ENCODE results near the gene KCNK15. TPM values are rescaled to one million over a fixed set of nuclear protein-coding genes. Genes with fewer than 3 reads are reported as not detected.
A peak's percentile ranks its signal among the peaks of the same experiment; 100 is the strongest.

Gene KCNK15
- total RNA-seq, 1 experiment from 2014 or later, result 0.33 TPM

- no peak overlapping the region for H3K4me2 ChIP-seq (ENCODE audit: insufficient read depth, insufficient read length, low read length)
- no peak overlapping the region for H4K91ac ChIP-seq (ENCODE audit: insufficient read length, low read depth, low read length)
- H3K79me2 ChIP-seq (ENCODE audit: insufficient read depth, low read length), result no peaks in the 10 kb centered on the region
- H3K18ac ChIP-seq (ENCODE audit: insufficient read length, low read depth, low read length), result no peak overlapping the region
- Mint-ChIP-seq H3K9me3 (no peaks in the 10 kb centered on the region), H3K27me3 (ENCODE audit: low read depth) (no peaks in the 10 kb centered on the region; the same call in 1 of the 2 replicates), H3K36me3 (ENCODE audit: insufficient read depth in 1 of 3, low read depth in 3 of 3) (no peaks in the 10 kb centered on the region), H3K4me1 (peaks cover 18 to 42% of the 10 kb centered on the region in 2 experiments), H3K27ac (peak overlapping the region in 2 of 3 experiments; percentile 22 to 54; a peak in 4 of 7 replicates), H3K4me3 (no peak overlapping the region)
- no peaks in the 10 kb centered on the region for H3K27me3 ChIP-seq (ENCODE audit: insufficient read depth, low read length)
- no peak for TF ChIP-seq CTCF (conservative IDR thresholded peaks at IDR 0.05)
- peaks cover 8% of the 10 kb centered on the region; the same call in 1 of the 2 replicates for H3K4me1 ChIP-seq (ENCODE audit: insufficient read depth, low read length)
- H3K23ac ChIP-seq (ENCODE audit: insufficient read length, low read depth, low read length), result no peak overlapping the region
- H2BK20ac ChIP-seq (ENCODE audit: low read depth, low read length, poor library complexity, severe bottlenecking), result no peak overlapping the region
- H2BK12ac ChIP-seq (ENCODE audit: insufficient read length, low read depth, low read length), result no peak overlapping the region
- H4K5ac ChIP-seq (ENCODE audit: insufficient read length, low read depth, low read length), result no peak overlapping the region
- no peak overlapping the region for H2BK120ac ChIP-seq (ENCODE audit: low read depth, low read length, poor library complexity, severe bottlenecking)
- no peak overlapping the region for H2AFZ ChIP-seq (ENCODE audit: low read length)
- H4K20me1 ChIP-seq (ENCODE audit: control insufficient read depth, insufficient read depth, insufficient read length), result no peaks in the 10 kb centered on the region
- H3K27ac ChIP-seq (ENCODE audit: insufficient read length, low read depth, low read length), result no peak overlapping the region
- no peak overlapping the region for H3K56ac ChIP-seq (ENCODE audit: insufficient read length, low read depth, low read length)
- no peaks in the 10 kb centered on the region for H3K9me3 ChIP-seq (ENCODE audit: control insufficient read depth, low read depth, low read length)
- H2BK15ac ChIP-seq (ENCODE audit: low read depth, low read length), result no peak overlapping the region
- no peak overlapping the region for H3T11ph ChIP-seq (ENCODE audit: low read length)
- H3K23me2 ChIP-seq (ENCODE audit: insufficient read length, low read depth, low read length, poor library complexity, severe bottlenecking), result no peaks in the 10 kb centered on the region
- H3K79me1 ChIP-seq (ENCODE audit: insufficient read depth, low read depth, low read length, poor library complexity, severe bottlenecking), result no peaks in the 10 kb centered on the region
- no peak overlapping the region for H3K14ac ChIP-seq (ENCODE audit: insufficient read depth, low read length)
- DNase-seq, result no peak
- H2BK5ac ChIP-seq (ENCODE audit: insufficient read length, low read length), result no peak overlapping the region
- H2AK5ac ChIP-seq (ENCODE audit: insufficient read length, low read length), result no peak overlapping the region
- H4K8ac ChIP-seq (replicated peaks; ENCODE audit: insufficient read length, low read depth, low read length), result no peak overlapping the region
- no peak overlapping the region for H3K9ac ChIP-seq (ENCODE audit: extremely low read depth, insufficient read length, low read length)
- no peak overlapping the region for H3K4ac ChIP-seq (ENCODE audit: low read depth, low read length)
Observed at GRCh38 chr20:44796311-44796710, 50.6 kb downstream of the KCNK15 start.
